H1 (cell line): ENCODE results near the gene CYP4F11. TPM values are rescaled to one million over a fixed set of nuclear protein-coding genes. Genes with fewer than 3 reads are reported as not detected.

Experiments
- CTCF ChIA-PET: fragments of 300-600 bp; sonication (Branson Sonifier 250); formaldehyde crosslinking; loops from one replicate; lab custom pipeline; 2021; ENCODE audit not compliant: partially characterized antibody; lab: Charles Lee
- POLR2A ChIA-PET: fragments of 300-600 bp; sonication (Branson Sonifier 250); formaldehyde crosslinking; loops from one replicate; lab custom pipeline; 2021; ENCODE audit warnings: inconsistent platforms; ENCODE audit not compliant: partially characterized antibody; lab: Charles Lee
- DNase-seq, 2 experiments: peaks; one replicate each; pipeline versions ENCODE4 v3.0.0 to v3.0.0-alpha.2; 2010 to 2022; ENCODE audit warnings: low spot score in 2 of 2, low read depth in 1 of 2, mixed read lengths in 1 of 2
- FAIRE-seq: peaks from 2 replicates; lab custom pipeline; 2011; peaks lifted over from hg19 to GRCh38; lab: Jason Lieb, UNC
- H2AFZ ChIP-seq: 2 replicates; pipeline ENCODE4 v1.8.1; 2012; ENCODE audit warnings: low read length, inconsistent platforms
- H2AK5ac ChIP-seq: 2 replicates; pipeline ENCODE4 v1.6.1; 2013; ENCODE audit warnings: low read depth, low read length
- H2BK120ac ChIP-seq: replicated peaks from 2 replicates; pipeline ENCODE3; 2013; ENCODE audit warnings: low read depth, low read length, inconsistent platforms
- H2BK12ac ChIP-seq: 2 replicates; pipeline ENCODE4 v1.6.1; 2013; ENCODE audit warnings: low read depth, low read length
- H2BK15ac ChIP-seq: 2 replicates; pipeline ENCODE4 v1.6.1; 2013; ENCODE audit warnings: low read length
- H2BK20ac ChIP-seq: 2 replicates; pipeline ENCODE4 v1.6.1; 2013; ENCODE audit warnings: low read length
- H2BK5ac ChIP-seq: 2 replicates; pipeline ENCODE4 v1.6.1; 2013; ENCODE audit warnings: low read depth, low read length
- H3K14ac ChIP-seq: 2 replicates; pipeline ENCODE4 v1.6.1; 2013; ENCODE audit warnings: inconsistent platforms; ENCODE audit not compliant: insufficient read length
- H3K18ac ChIP-seq: 2 replicates; pipeline ENCODE4 v1.6.1; 2013; ENCODE audit warnings: low read length; ENCODE audit errors: extremely low read depth
- H3K23ac ChIP-seq: 2 replicates; pipeline ENCODE4 v1.6.1; 2013; ENCODE audit warnings: inconsistent platforms; ENCODE audit not compliant: insufficient read length
- H3K23me2 ChIP-seq: 2 replicates; pipeline ENCODE4 v1.6.1; 2013; ENCODE audit warnings: low read depth, low read length
- H3K27ac ChIP-seq: 2 replicates; pipeline ENCODE4 v1.6.1; 2011; ENCODE audit warnings: low read depth, low read length, inconsistent platforms
- H3K27me3 ChIP-seq, 4 experiments: replicated peaks in 1 of 4; 1 replicate in 1 of 4; 2 replicates in 3 of 4; pipeline versions ENCODE4 v1.6.1 to v1.8.1; 2011 to 2013; ENCODE audit warnings: low read length in 3 of 4, mild to moderate bottlenecking in 3 of 4, inconsistent platforms in 2 of 4, mixed read lengths in 2 of 4, moderate library complexity in 1 of 4; ENCODE audit not compliant: control insufficient read depth in 3 of 4, insufficient read depth in 3 of 4; ENCODE audit errors: extremely low read depth in 1 of 4
- H3K36me3 ChIP-seq, 4 experiments: 2 replicates each; pipeline versions ENCODE4 v1.6.1 to v1.8.1; 2011 to 2013; ENCODE audit warnings: mild to moderate bottlenecking in 4 of 4, low read length in 3 of 4, moderate library complexity in 2 of 4, control low read depth in 1 of 4, inconsistent platforms in 1 of 4; ENCODE audit not compliant: insufficient read depth in 4 of 4, control insufficient read depth in 2 of 4
- H3K4ac ChIP-seq: replicated peaks from 2 replicates; pipeline ENCODE3; 2013; ENCODE audit warnings: low read length, low read depth, mixed read lengths, inconsistent platforms; ENCODE audit not compliant: insufficient read length
- H3K4me1 ChIP-seq, 4 experiments: replicated peaks in 1 of 4; 1 replicate in 1 of 4; 2 replicates in 3 of 4; pipeline versions ENCODE4 v1.6.1 to v1.8.1; 2011 to 2013; ENCODE audit warnings: low read length in 3 of 4, inconsistent platforms in 2 of 4, mixed read lengths in 1 of 4; ENCODE audit not compliant: insufficient read depth in 4 of 4, control insufficient read depth in 3 of 4
- H3K4me2 ChIP-seq, 2 experiments: 2 replicates each; pipeline versions ENCODE4 v1.6.1 to v1.8.1; 2011 to 2013; ENCODE audit warnings: low read depth in 2 of 2, low read length in 2 of 2, control low read depth in 1 of 2, inconsistent platforms in 1 of 2, mild to moderate bottlenecking in 1 of 2; ENCODE audit not compliant: insufficient read depth in 1 of 2
- H3K4me3 ChIP-seq, 4 experiments: fragments of 200-600, 300-600 bp in 1 of 4; sonication (generic), shearing (Covaris generic), sonication (Bioruptor Twin) in 1 of 4; 2 replicates each; pipeline versions ENCODE4 v1.5.1 to v1.8.1; 2011 to 2016; ENCODE audit warnings: low read length in 4 of 4, low read depth in 3 of 4, control low read depth in 2 of 4, inconsistent platforms in 2 of 4, mild to moderate bottlenecking in 2 of 4, mixed read lengths in 1 of 4, moderate library complexity in 1 of 4; ENCODE audit not compliant: insufficient read depth in 2 of 4; ENCODE audit errors: extremely low read depth in 1 of 4
- H3K56ac ChIP-seq: replicated peaks from 2 replicates; pipeline ENCODE3; 2013; ENCODE audit warnings: low read depth, mild to moderate bottlenecking, mixed read lengths, low read length, inconsistent platforms; ENCODE audit not compliant: insufficient read length
- H3K79me1 ChIP-seq: 2 replicates; pipeline ENCODE4 v1.6.1; 2013; ENCODE audit warnings: low read depth, low read length, control low read depth
- H3K79me2 ChIP-seq, 2 experiments: 2 replicates each; pipeline versions ENCODE4 v1.6.1 to v1.8.1; 2012 to 2013; ENCODE audit warnings: low read length in 2 of 2, mild to moderate bottlenecking in 2 of 2, inconsistent platforms in 1 of 2; ENCODE audit not compliant: insufficient read depth in 2 of 2, control insufficient read depth in 1 of 2
- H3K9ac ChIP-seq, 4 experiments: replicated peaks in 1 of 4; 1 replicate in 1 of 4; 2 replicates in 3 of 4; pipeline versions ENCODE4 v1.6.1 to v1.8.1; 2011 to 2013; ENCODE audit warnings: low read depth in 3 of 4, low read length in 3 of 4, control low read depth in 2 of 4, mild to moderate bottlenecking in 2 of 4, moderate library complexity in 2 of 4, inconsistent platforms in 1 of 4; ENCODE audit errors: extremely low read depth in 1 of 4
- H3K9me3 ChIP-seq, 2 experiments: 2 replicates each; pipeline versions ENCODE4 v1.6.1 to v1.8.1; 2012 to 2013; ENCODE audit warnings: mild to moderate bottlenecking in 2 of 2, moderate library complexity in 2 of 2, control low read depth in 1 of 2, inconsistent platforms in 1 of 2, low read depth in 1 of 2, low read length in 1 of 2, mixed read lengths in 1 of 2; ENCODE audit not compliant: insufficient read depth in 2 of 2
- H4K20me1 ChIP-seq, 2 experiments: replicated peaks in 1 of 2; 2 replicates each; pipeline versions ENCODE3 to v1.8.1; 2011 to 2013; ENCODE audit warnings: inconsistent platforms in 2 of 2, low read length in 2 of 2, mild to moderate bottlenecking in 1 of 2; ENCODE audit not compliant: insufficient read depth in 2 of 2, control insufficient read depth in 1 of 2
- H4K5ac ChIP-seq: 2 replicates; pipeline ENCODE4 v1.6.1; 2013; ENCODE audit warnings: low read length, low read depth, mixed read lengths, inconsistent platforms; ENCODE audit not compliant: insufficient read length
- H4K8ac ChIP-seq: 2 replicates; pipeline ENCODE4 v1.8.0; 2013; ENCODE audit warnings: mild to moderate bottlenecking, moderate library complexity, low read length, inconsistent platforms; ENCODE audit not compliant: insufficient read depth; ENCODE audit errors: extremely low read depth
- H4K91ac ChIP-seq: replicated peaks from 2 replicates; pipeline ENCODE3; 2013; ENCODE audit warnings: low read length, mixed read lengths, inconsistent platforms; ENCODE audit not compliant: insufficient read length
- ATF3 ChIP-seq: IDR thresholded peaks from 2 replicates; pipeline ENCODE4 v1.6.1; 2011; ENCODE audit warnings: low read depth, mild to moderate bottlenecking, low read length; ENCODE audit not compliant: insufficient read depth
- JUND ChIP-seq: IDR thresholded peaks from 2 replicates; pipeline ENCODE4 v1.6.1; 2011; ENCODE audit warnings: mild to moderate bottlenecking, improper control_type of control experiment, low read length
- KDM5A ChIP-seq: fragments of 200-600 bp; IDR thresholded peaks from 2 replicates; pipeline ENCODE4 v1.7.1; 2012; ENCODE audit warnings: mild to moderate bottlenecking, low read length, inconsistent platforms, mixed read lengths
- NRF1 ChIP-seq: IDR thresholded peaks from 2 replicates; pipeline ENCODE4 v1.6.1; 2011; ENCODE audit warnings: mild to moderate bottlenecking, low read depth, low read length, improper control_type of control experiment
- RBBP5 ChIP-seq: IDR thresholded peaks from 2 replicates; pipeline ENCODE4 v1.7.1; 2012; ENCODE audit warnings: low read depth, mild to moderate bottlenecking, inconsistent platforms, low read length, moderate library complexity, borderline replicate concordance
- RFX5 ChIP-seq: IDR thresholded peaks from 2 replicates; pipeline ENCODE4 v1.6.1; 2011; ENCODE audit warnings: low read depth, low read length, improper control_type of control experiment, borderline replicate concordance
- RNF2 ChIP-seq: fragments of 200-900, 300-1000 bp; sonication (generic); IDR thresholded peaks from 2 replicates; pipeline ENCODE4 v1.7.1; 2016; ENCODE audit warnings: borderline replicate concordance, low read depth, mild to moderate bottlenecking, antibody characterized with exemption, low read length; ENCODE audit not compliant: poor library complexity, severe bottlenecking; ENCODE audit errors: missing control alignments
- SIN3A ChIP-seq, 2 experiments: IDR thresholded peaks in 1 of 2; conservative IDR thresholded peaks in 1 of 2; 2 replicates each; pipeline ENCODE4 v1.6.1; 2011 to 2012; ENCODE audit warnings: low read length in 2 of 2, improper control_type of control experiment in 1 of 2, low read depth in 1 of 2, mild to moderate bottlenecking in 1 of 2
- SIRT6 ChIP-seq: IDR thresholded peaks from one replicate; pipeline ENCODE4 v1.7.1; 2012; ENCODE audit warnings: low read length, inconsistent platforms
- SRF ChIP-seq: IDR thresholded peaks from 2 replicates; pipeline ENCODE4 v1.6.1; 2011; ENCODE audit warnings: mild to moderate bottlenecking, low read depth, low read length, moderate library complexity
- SUZ12 ChIP-seq: fragments of 200-600 bp; sonication (generic); IDR thresholded peaks from 2 replicates; pipeline ENCODE4 v1.6.1; 2012; ENCODE audit warnings: mild to moderate bottlenecking, inconsistent platforms, low read length, moderate library complexity, mixed read lengths
- TAF7 ChIP-seq: optimal IDR thresholded peaks from 2 replicates; pipeline ENCODE3; 2011; ENCODE audit warnings: low read depth, mild to moderate bottlenecking, inconsistent platforms, low read length, moderate library complexity, borderline replicate concordance
- TCF12 ChIP-seq: IDR thresholded peaks from 2 replicates; pipeline ENCODE4 v1.6.1; 2011; ENCODE audit warnings: low read depth, mild to moderate bottlenecking, low read length
- whole genome bisulfite sequencing, 2 experiments: shearing (Covaris generic) in 1 of 2; methylation state at CpG; one replicate each; pipeline versions ENCODE4 v1.1.6 to v1.1.7; 2013 to 2015; ENCODE audit warnings: low lambda C conversion rate in 2 of 2, mixed read lengths in 2 of 2, inconsistent platforms in 1 of 2, low coverage in 1 of 2, missing lambda C conversion rate in 1 of 2; ENCODE audit not compliant: insufficient replicate concordance in 2 of 2, insufficient coverage in 1 of 2, insufficient read length in 1 of 2; ENCODE audit errors: extremely low coverage in 1 of 2, missing lambda C conversion rate in 1 of 2; 5-methylcytosine and 5-hydroxymethylcytosine counted together
- polyA plus RNA-seq, 7 experiments: library from polyadenylated mRNA; depleted of rRNA in 3 of 7; stranded (reverse) in 5 of 7; unstranded in 2 of 7; fragments of >200 nt in 5 of 7; fragments of 200-250 nt in 2 of 7; gene quantifications; 1 replicate in 5 of 7; 2 replicates in 1 of 7; 4 replicates in 1 of 7; pipeline versions ENCODE4 v1.2.1 to v1.2.3, GENCODE V29; 2011 to 2013; ENCODE audit warnings: missing spikeins in 2 of 7, mixed read lengths in 2 of 7
- total RNA-seq: library from RNA; stranded (reverse); fragmentation: NEBNext Ultra II Directional; extraction: Animal tissue kit (Norgen Biotek cat#: 25700); gene quantifications from 2 replicates; pipeline ENCODE4 v1.2.1, GENCODE V29; 2021

CYP4F11 gene
- total and polyA plus RNA-seq, 2 of the 8 experiments (the other 6 are each of a cell fraction or from before 2014, with no cell fraction given): not detected

GRCh38 chr19:15863272-15863671 lies 71.1 kb downstream of the CYP4F11 start:
- Histone ChIP-seq H2AFZ (no peak overlapping the region), H2BK120ac (no peak overlapping the region), H4K20me1 (no peaks in the 10 kb centered on the region), H3K79me2 (no peaks in the 10 kb centered on the region), H3K4me2 (no peak overlapping the region), H3K27ac (no peak overlapping the region), H2BK5ac (no peak overlapping the region), H2BK20ac (no peak overlapping the region), H4K5ac (no peak overlapping the region), H3K79me1 (no peaks in the 10 kb centered on the region), H2AK5ac (no peak overlapping the region), H3K36me3 (no peaks in the 10 kb centered on the region), H4K91ac (no peak overlapping the region), H3K4ac (no peak overlapping the region), H3K9ac (no peak overlapping the region), H3K18ac (no peak overlapping the region), H4K8ac (no peak overlapping the region), H3K23me2 (no peaks in the 10 kb centered on the region), H3K27me3 (no peaks in the 10 kb centered on the region), H3K56ac (no peak overlapping the region), H2BK15ac (no peak overlapping the region), H3K9me3 (peaks cover 38 to 81% of the 10 kb centered on the region in 2 experiments; a peak in 3 of 4 replicates), H3K4me3 (no peak overlapping the region), H3K23ac (no peak overlapping the region), H2BK12ac (no peak overlapping the region), H3K14ac (no peak overlapping the region), H3K4me1 (no peaks in the 10 kb centered on the region)
- FAIRE-seq (no peak), DNase-seq (no peak)
- CTCF ChIA-PET: interaction anchor here (0.6 kb wide), 1 partner anchor 319 kb away, joined by 3 read pairs; no protein-coding TSS in a partner anchor
- 89% methylated on average over 7 of the region's 8 CpGs; no CpG with 5 or more reads in 1 of the 2 experiments for WGBS, 2 experiments
- POLR2A ChIA-PET: no interaction called here
- no peak for TF ChIP-seq TAF7
- TF ChIP-seq SIN3A (conservative IDR thresholded peaks at IDR 0.05 in 1 of 2, IDR thresholded peaks at IDR 0.05 in 1 of 2; ENCODE audit: low read depth in 1 of 2, low read length in 2 of 2): no peak
- TF ChIP-seq TCF12: no peak
- no peak for TF ChIP-seq RFX5
- no peak for TF ChIP-seq RNF2
- TF ChIP-seq ATF3: no peak
- TF ChIP-seq SUZ12: no peak
- TF ChIP-seq NRF1: no peak
- no peak for TF ChIP-seq JUND
- TF ChIP-seq SRF: no peak
- no peak for TF ChIP-seq RBBP5
- TF ChIP-seq KDM5A: no peak
- no peak for TF ChIP-seq SIRT6
